ENCODE measurements around the gene RFTN1.

Gene RFTN1

GRCh38 chr3:16373341-16373946 lies 140.1 kb downstream of the RFTN1 start:
- no peak for DNase-seq

GRCh38 chr3:16372362-16373292 lies 140.9 kb downstream of the RFTN1 start:
- DNase-seq = no peak

- no peak for DNase-seq
These were observed 142.4 kb downstream of the RFTN1 start for GRCh38 chr3:16370872-16371740.

GRCh38 chr3:16370503-16370871 lies 143.0 kb downstream of the RFTN1 start:
- no peak for DNase-seq

GRCh38 chr3:16369885-16370284 lies 143.6 kb downstream of the RFTN1 start:
- no peak for DNase-seq

DNA sequence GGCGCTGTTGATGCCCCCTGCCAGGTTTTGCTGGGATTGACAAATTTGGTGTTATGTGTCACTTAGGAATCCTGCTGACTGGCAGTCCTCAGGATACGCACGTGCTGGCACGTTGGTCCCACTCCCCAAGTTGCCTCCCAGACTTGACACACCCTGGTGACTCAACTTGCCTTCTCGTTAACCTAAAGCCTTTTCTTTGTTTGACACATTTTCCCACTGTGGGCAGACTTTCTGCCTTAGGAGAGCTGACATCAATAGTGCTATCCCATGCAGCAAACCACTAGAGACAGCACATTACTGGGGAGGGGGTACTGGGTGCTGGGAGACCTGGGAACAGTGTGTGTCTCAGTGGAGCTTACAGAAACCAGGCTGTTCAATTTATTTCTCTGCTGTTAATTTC lies 144.2 kb downstream of the RFTN1 start:
- no peak for DNase-seq

DNA sequence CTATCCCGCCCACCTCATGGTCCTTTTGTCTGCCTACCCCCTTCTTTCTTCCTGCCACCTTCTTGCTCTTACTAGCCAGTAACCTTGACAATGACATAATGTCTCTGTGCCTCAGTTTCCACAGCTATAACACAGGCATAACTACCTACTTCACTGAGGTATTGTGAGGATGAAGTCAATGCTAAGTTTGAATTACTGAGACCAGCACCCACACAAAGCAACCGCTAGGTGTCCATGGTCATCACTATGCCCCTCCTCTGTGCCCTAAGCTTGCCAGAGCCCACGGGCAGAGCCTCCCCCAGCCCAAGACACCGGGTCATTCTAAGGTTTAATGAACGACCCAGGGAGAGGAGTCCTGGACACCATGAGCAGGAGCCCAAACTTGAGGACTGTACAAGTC lies 146.9 kb downstream of the RFTN1 start:
- DNase-seq = no peak

- no peak for DNase-seq
These were observed 147.9 kb downstream of the RFTN1 start for GRCh38 chr3:16365491-16366128.

- DNase-seq = no peak
These were observed 148.5 kb downstream of the RFTN1 start for GRCh38 chr3:16364963-16365362.

DNA sequence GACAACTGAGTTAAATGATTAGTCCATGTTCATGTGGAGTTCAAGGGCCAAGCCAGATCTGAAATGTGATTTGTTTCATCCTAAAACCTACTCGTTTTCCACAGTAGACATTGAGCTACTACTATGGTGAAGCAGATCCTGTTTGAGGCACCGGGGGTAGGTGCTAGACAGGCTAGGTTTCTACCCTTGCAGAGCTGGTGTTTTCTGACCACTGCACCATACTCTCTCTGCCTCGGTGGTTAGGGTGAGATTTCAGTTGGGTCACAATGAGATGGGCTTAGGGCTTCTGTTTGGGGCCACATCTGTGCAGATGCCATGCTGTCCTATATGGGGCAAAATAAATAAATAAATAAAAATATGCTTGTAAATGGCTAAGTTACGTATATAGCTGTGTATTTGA lies 149.2 kb downstream of the RFTN1 start:
- no peak for DNase-seq

- no peak for DNase-seq
These were observed 149.9 kb downstream of the RFTN1 start for GRCh38 chr3:16363636-16364035.

- no peak for DNase-seq
These were observed 150.7 kb downstream of the RFTN1 start for GRCh38 chr3:16362770-16363169.

- DNase-seq = no peak
These were observed 152.4 kb downstream of the RFTN1 start for GRCh38 chr3:16361087-16361486.

DNA sequence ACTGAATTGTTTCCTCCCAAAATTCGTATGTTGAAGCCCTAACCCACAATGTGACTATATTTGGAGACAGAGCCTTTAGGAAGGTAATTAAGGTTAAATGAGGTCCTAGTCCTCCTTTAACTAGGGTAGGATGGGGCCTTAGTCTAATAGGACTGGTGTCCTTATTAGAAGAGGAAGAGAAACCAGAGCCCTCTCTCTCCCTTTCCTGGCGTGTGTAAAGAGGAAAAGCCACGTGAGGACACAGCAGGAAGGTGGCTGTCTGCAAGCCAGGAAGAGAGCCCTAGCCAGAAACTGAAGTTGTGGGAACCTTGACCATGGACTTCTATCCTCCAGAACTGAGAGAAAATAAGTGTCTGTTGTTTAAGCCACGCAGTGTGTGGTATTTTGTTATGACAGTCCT lies 154.2 kb downstream of the RFTN1 start:
- no peak for DNase-seq

GRCh38 chr3:16358336-16358735 lies 155.2 kb downstream of the RFTN1 start:
- no peak for DNase-seq

DNA sequence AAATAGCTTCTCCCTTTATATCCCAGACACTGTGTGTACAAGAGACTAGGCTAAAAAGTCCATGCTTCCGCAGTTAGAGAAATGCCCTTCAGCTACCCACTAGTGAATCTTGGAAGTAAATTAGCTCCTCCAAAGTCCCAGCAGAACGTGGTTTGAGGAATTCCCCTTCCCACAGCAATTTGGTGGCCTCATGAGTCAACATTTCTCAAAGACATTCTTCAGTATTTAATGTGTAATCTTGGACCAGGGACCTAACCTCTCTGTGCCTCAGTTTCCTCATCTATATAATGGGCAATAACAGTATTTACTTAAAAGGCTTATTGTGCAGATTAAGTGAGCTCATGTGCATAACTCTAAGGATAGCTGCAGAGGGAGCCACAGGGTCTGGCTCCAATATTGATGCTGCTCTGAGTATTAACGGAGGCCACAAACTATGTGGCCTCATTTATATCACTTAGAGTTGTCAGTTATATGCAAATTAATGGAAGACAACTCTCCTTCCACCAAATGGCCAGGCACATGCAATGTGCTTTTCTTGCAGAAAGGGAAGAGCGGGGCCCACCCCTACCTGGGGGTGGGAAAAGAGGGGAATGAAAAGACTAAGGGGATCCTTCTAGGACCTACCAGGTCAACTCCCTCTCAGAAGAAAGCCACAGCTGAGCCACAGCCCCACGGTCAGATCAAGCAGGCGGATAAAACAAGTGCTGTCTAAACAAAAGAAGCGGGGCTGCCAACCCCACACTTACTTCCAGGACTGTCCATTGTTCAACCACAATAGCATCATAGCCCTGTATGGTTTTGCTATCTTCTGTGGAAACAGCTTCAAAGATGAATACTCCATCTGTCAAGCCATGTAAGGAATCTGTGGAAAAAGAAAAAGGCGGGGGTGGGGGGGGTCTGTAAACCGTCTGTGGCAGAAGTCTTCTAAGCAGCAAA lies 156.0 kb downstream of the RFTN1 start:
- no peak for DNase-seq

DNA sequence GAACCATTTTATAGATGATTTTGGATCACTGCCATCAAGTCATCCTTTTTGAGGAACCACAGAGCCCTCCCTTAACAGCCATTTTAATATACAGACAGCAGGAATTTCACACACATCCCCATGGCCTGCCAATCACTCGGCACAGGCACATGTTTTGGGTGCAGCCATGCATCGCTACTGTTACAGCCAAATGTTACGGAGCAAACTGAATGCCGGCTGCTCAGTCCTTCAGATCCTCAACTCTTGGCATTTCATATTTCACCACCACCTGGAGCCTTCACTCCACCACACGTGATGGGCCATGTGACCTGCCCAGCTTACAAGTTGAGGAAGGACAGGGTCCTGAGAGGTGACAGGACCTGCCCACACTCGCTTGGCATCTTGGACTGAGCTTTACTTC lies 157.7 kb downstream of the RFTN1 start:
- DNase-seq = no peak

- no peak for DNase-seq
These were observed 159.2 kb downstream of the RFTN1 start for GRCh38 chr3:16354291-16354690.

- DNase-seq = no peak
These were observed 161.1 kb downstream of the RFTN1 start for GRCh38 chr3:16352428-16352827.

DNA sequence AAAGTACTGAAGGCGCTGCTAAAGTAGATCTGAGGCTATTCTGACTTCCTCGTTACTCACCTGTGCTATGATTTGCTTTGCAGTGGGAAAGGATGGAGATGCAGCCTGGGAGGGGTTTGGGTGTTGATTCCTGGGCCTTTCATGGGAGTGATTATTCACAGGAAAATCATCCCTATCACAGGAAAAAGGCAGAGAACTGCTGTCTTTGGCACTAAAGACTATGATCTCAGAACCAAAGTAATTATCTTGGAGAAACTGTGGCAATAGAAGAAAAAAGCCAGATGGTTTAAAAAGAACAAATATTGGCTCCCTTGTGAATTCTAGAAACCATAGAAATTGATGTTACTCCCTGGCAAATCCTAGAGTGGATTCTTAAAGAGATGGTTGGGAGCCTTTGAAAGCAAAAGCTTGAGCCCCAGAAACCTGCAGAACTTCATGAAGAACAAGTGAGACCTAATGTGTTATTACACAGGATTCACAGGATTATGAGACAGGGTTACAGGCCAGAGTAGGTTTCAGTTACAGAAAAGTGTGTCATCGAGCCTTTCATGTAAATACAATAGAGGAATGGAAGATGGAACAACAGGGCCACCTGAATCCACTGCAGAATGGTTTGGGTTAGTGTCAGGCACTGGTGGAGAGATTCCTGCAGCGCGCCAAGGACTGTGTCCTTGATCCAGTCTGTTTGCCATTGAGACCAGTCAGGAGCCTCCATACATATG lies 162.7 kb downstream of the RFTN1 start:
- DNase-seq = no peak

GRCh38 chr3:16349986-16350596 lies 163.4 kb downstream of the RFTN1 start:
- no peak for DNase-seq
